Activated naive CD4-positive, alpha-beta T cell treated with anti-CD3 and anti-CD28 coated beads, Interleukin-2, amount 50 U/mL, for 24 hours (primary cell): ENCODE data around the gene GINS1.
"Not testable (repeated sequence)": the region's sequence is repeated elsewhere in the genome, so short reads cannot be mapped to it uniquely, and the experiment has no call there.

Experiments
- H3K27ac Mint-ChIP-seq: one replicate; pipeline ENCODE4 v1.8.0; 2021; ENCODE audit warnings: mild to moderate bottlenecking, mixed read lengths
- H3K27me3 Mint-ChIP-seq: one replicate; pipeline ENCODE4 v1.8.0; 2021; ENCODE audit warnings: mixed read lengths
- H3K36me3 Mint-ChIP-seq: one replicate; pipeline ENCODE4 v1.8.0; 2021; ENCODE audit warnings: mixed read lengths
- H3K4me1 Mint-ChIP-seq: one replicate; pipeline ENCODE4 v1.8.0; 2021; ENCODE audit warnings: mixed read lengths
- H3K4me3 Mint-ChIP-seq: one replicate; pipeline ENCODE4 v1.8.0; 2021; ENCODE audit warnings: mild to moderate bottlenecking, mixed read lengths
- H3K9me3 Mint-ChIP-seq: one replicate; pipeline ENCODE4 v1.8.0; 2021; ENCODE audit warnings: mixed read lengths

The GINS1 gene

DNA sequence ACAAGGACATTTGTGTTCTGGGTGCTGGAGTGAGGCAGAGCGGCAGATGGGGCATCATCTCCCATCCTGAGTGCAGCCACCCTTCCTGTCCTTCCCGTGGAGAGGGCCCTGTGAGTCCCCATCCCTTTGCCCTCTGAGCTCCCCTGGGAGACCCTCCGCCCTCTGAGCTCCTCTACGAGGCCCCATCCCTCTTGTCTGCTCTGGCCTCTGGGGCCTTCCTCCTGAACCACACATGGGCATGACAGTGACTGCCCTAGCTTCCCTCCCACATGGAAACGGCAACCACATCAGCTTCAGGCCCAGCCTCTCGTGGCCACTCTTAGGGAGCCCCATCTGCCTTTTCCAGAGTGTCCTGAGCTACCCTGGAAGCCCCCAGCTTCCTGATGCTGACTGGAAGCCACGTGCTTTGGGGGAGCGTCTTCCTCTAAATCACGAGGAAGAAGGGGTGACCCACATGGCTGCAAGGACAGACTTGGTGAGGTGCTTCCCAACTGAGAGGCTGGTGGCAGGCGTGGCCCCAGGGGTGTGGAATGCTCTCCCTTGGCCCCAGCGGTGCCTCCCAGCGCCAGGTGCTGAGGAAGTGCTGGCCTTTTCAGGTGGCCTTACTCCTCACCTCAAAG, 52.6 kb downstream of the GINS1 start:
- Mint-ChIP-seq H3K9me3 (no peaks in the 10 kb centered on the region), H3K27me3 (no peaks in the 10 kb centered on the region), H3K27ac (no peak overlapping the region), H3K36me3 (no peaks in the 10 kb centered on the region), H3K4me1 (no peaks in the 10 kb centered on the region), H3K4me3 (no peak overlapping the region)

DNA sequence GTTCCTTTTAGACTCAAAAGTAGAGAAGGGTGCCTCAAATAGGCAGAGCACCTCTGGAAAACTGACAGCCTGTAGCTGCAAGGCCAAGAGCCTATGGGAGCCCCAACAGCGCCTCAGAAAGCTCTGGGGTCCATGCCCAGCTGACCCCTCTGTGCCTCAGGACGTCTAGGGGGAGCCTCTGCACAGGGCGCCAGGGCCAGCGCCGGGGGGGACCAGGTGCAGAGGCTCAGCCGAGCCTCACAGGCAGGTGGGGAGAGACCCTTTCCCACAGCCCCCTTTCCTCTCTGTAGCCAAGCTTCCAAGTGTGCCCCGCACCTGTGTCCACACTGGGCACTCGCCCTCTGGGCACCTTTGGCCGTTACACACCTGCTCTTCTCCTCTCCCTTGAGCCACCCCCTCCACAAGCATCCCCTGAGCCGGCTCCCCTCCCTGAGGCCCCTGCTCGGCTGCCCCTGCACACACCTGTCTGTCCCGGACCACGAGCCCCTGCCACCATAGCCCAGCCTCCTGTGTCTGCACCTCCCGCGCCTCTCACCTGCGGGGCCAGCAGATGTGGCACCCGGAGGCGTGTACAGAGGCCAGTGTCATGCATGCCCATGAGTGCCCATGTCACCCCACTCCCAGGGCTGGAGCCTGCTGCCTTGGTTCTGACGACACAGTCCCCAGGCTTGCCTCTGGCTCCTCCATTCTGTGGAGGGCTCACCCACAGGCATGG, 53.2 kb downstream of the GINS1 start:
- no peaks in the 10 kb centered on the region for H3K4me1 Mint-ChIP-seq
- H3K9me3 Mint-ChIP-seq, result no peaks in the 10 kb centered on the region
- no peak overlapping the region for H3K4me3 Mint-ChIP-seq
- no peaks in the 10 kb centered on the region for H3K27me3 Mint-ChIP-seq
- H3K36me3 Mint-ChIP-seq, result no peaks in the 10 kb centered on the region
- no peak overlapping the region for H3K27ac Mint-ChIP-seq

DNA sequence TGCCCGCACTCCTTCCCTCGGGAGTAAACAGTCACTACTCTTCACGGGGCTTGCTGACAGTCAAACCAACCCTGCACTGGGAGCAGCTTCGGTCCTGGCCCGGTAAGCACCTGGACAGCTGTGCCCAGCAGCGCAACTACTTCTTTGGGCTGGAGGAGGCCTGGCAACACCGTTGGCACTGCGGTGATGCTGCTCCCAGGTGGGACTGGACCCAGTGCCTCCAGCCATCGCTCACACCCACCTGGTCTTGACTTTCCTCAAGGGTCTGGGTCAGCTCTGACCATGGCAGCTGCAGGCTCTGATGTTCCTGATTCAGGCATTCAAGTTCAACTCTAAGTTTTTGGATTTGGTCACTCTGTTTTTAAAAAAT, 53.8 kb downstream of the GINS1 start:
- Mint-ChIP-seq H3K27me3 (no peaks in the 10 kb centered on the region), H3K4me3 (no peak overlapping the region), H3K36me3 (no peaks in the 10 kb centered on the region), H3K9me3 (no peaks in the 10 kb centered on the region), H3K27ac (no peak overlapping the region), H3K4me1 (no peaks in the 10 kb centered on the region)

DNA sequence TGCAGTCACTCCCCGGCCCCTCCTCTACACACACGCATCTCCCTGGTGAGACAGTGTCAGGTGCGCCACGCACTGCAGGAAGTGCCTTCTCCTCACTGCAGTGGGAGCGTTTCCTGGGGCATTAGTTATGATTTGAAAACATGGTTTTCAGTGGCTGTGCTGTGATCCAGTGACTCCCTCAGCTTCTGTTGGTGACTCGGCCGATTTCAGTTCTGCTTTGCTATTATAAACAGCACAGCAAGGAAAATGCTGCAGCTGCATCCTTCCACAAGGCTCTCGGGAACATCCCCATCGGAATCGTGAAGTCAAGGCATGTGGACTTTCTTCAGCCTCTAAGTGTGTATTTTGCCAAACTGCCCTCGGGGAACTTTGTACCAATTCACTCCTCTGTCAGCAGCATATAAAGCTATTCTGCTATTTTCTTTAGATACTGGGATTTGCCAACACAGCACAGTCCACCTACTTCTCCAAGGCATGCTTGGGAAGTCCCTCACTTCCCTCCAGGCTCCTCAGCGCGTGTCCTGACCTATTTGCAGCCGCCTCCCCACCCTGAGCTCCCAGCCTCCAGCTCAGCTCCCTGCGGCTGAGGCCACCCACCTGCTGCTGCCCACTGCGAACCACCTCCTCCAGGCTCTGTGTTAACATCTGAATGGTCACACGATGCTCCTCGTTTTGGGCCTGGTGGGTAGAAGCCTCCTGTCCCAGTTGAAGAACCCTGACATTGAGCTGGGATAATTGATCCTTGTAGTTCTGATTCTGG, 54.5 kb downstream of the GINS1 start:
- Mint-ChIP-seq H3K36me3 (no peaks in the 10 kb centered on the region), H3K9me3 (no peaks in the 10 kb centered on the region), H3K4me3 (no peak overlapping the region), H3K27me3 (no peaks in the 10 kb centered on the region), H3K4me1 (no peaks in the 10 kb centered on the region), H3K27ac (no peak overlapping the region)

GRCh38 chr20:25464501-25465242, 57.2 kb downstream of the GINS1 start:
- H3K27ac Mint-ChIP-seq, result no peak overlapping the region
- no peak overlapping the region for H3K4me3 Mint-ChIP-seq
- no peaks in the 10 kb centered on the region for H3K27me3 Mint-ChIP-seq
- H3K36me3 Mint-ChIP-seq, result no peaks in the 10 kb centered on the region
- no peaks in the 10 kb centered on the region for H3K9me3 Mint-ChIP-seq
- H3K4me1 Mint-ChIP-seq, result peaks cover under 1% of the 10 kb centered on the region

- no peaks in the 10 kb centered on the region for H3K9me3 Mint-ChIP-seq
- H3K27ac Mint-ChIP-seq, result no peak overlapping the region
- H3K36me3 Mint-ChIP-seq, result no peaks in the 10 kb centered on the region
- no peak overlapping the region for H3K4me3 Mint-ChIP-seq
- H3K27me3 Mint-ChIP-seq, result no peaks in the 10 kb centered on the region
- peaks cover 8% of the 10 kb centered on the region for H3K4me1 Mint-ChIP-seq
These were observed 58.0 kb downstream of the GINS1 start for GRCh38 chr20:25465243-25466135.

DNA sequence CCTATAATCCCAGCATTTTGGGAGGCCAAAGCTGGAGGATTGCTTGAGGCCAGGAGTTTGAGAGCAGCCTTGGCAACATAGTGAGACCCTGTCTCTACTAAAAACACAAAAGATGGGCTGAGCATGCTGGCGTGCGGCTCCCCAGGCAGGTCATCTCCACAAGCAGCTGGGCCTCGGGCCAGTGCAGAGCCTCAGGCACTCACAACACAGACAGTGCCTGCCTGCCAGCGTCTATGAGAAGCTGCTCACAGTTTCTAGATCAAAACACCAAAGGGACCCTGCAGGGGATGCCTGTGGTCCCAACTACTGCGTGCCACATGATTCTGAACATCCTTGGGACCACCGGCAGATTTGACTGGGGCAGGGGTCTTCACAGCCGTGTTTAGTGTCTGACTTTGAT, 59.4 kb downstream of the GINS1 start:
- no peak overlapping the region for H3K27ac Mint-ChIP-seq
- no peaks in the 10 kb centered on the region for H3K36me3 Mint-ChIP-seq
- no peaks in the 10 kb centered on the region for H3K27me3 Mint-ChIP-seq
- no peak overlapping the region for H3K4me3 Mint-ChIP-seq
- no peaks in the 10 kb centered on the region for H3K9me3 Mint-ChIP-seq
- H3K4me1 Mint-ChIP-seq, result peaks cover 8% of the 10 kb centered on the region

DNA sequence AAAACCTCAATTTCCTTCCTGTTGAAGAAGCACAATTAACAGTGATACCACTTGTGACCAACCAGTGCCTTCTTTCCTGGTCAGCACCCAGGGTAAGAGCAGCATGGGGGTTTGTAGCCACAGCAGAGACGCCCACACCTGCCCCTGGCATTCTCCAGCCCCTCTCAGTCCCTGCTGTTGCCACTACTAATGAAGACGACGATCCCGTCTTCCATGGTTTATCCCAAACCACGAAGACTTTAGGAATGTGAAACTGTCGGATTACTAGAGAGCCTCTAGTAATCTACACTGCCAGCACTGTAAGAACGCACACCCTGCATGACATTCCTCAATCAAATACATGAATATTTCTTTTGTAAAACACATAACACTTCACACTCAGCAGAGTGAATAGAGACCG, 60.0 kb downstream of the GINS1 start:
- H3K27ac Mint-ChIP-seq, result no peak overlapping the region
- H3K4me3 Mint-ChIP-seq, result no peak overlapping the region
- H3K27me3 Mint-ChIP-seq, result no peaks in the 10 kb centered on the region
- peaks cover 8% of the 10 kb centered on the region for H3K4me1 Mint-ChIP-seq
- no peaks in the 10 kb centered on the region for H3K9me3 Mint-ChIP-seq
- H3K36me3 Mint-ChIP-seq, result no peaks in the 10 kb centered on the region

- H3K9me3 Mint-ChIP-seq, result no peaks in the 10 kb centered on the region
- H3K36me3 Mint-ChIP-seq, result no peaks in the 10 kb centered on the region
- no peak overlapping the region for H3K4me3 Mint-ChIP-seq
- no peak overlapping the region for H3K27ac Mint-ChIP-seq
- H3K4me1 Mint-ChIP-seq, result peaks cover 8% of the 10 kb centered on the region
- H3K27me3 Mint-ChIP-seq, result no peaks in the 10 kb centered on the region
These were observed 60.9 kb downstream of the GINS1 start for GRCh38 chr20:25468126-25469075.

DNA sequence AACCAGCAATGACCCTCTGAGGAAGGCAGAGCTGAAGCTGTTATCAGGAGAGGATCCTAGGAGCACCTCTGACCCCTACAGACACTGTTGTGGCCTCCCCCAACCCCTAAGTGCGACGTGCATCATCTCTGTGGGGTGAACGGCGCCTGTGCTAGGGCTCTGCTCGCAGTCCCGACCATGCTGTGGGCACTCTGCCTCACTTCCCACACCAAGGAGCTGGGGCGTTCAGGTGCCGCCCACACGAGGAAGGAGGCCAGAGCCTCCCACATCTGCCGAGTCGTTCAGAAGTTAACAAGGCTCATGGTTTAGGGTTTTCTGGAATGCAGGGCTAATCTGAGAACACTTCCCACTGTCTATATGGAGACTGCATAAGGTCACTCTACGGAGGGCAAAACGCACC, 62.1 kb downstream of the GINS1 start:
- Mint-ChIP-seq H3K27me3 (no peaks in the 10 kb centered on the region), H3K9me3 (no peaks in the 10 kb centered on the region), H3K4me3 (no peak overlapping the region), H3K27ac (no peak overlapping the region), H3K4me1 (peaks cover 8% of the 10 kb centered on the region), H3K36me3 (no peaks in the 10 kb centered on the region)

DNA sequence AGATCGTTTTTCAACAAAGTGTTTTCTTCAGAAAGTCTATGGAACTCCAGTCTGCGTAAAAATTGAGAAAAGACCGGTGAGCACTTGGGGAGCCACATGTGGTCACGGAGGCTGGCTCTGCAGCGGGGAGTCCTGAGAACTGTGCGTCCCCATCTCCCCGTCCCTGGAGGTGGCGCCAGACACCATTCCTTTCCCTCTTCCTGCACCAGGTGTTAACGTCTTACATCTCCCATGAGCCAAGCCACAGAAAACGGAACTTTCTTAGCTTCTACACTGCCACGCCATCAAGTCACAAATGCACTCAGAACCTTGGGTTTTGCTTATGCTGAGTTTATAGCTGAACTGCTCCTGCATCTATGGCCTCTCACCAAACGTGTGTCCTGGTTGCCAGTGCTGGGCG, 62.6 kb downstream of the GINS1 start:
- Mint-ChIP-seq H3K9me3 (no peaks in the 10 kb centered on the region), H3K36me3 (no peaks in the 10 kb centered on the region), H3K27ac (no peak overlapping the region), H3K4me1 (peaks cover 8% of the 10 kb centered on the region), H3K4me3 (no peak overlapping the region), H3K27me3 (no peaks in the 10 kb centered on the region)

GRCh38 chr20:25471020-25471419, 63.5 kb downstream of the GINS1 start:
- Mint-ChIP-seq H3K4me3 (no peak overlapping the region), H3K9me3 (no peaks in the 10 kb centered on the region), H3K27me3 (no peaks in the 10 kb centered on the region), H3K27ac (no peak overlapping the region), H3K4me1 (peaks cover 8% of the 10 kb centered on the region), H3K36me3 (no peaks in the 10 kb centered on the region)

DNA sequence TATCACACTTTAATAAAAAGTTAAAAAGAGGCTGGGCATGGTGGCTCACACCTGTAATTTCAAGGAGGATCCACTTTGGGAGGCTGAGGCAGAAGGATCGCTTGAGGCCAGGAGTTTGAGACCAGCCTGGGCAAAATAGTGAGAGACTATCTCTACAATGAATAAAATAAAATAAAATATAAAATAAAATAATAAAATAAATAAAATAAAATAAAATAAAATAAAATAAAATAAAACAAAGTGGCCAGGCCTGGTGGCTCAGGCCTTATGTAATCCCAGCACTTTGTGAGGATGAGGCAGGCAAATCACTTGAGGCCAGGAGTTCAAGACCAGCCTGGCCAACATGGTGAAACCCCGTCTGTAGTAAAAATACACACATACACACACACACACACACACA, 65.8 kb downstream of the GINS1 start:
- not testable (repeated sequence) for H3K27me3 Mint-ChIP-seq, H3K36me3 Mint-ChIP-seq, H3K27ac Mint-ChIP-seq, H3K9me3 Mint-ChIP-seq, H3K4me1 Mint-ChIP-seq, H3K4me3 Mint-ChIP-seq
